AG04450 (cell line): ENCODE results near the gene ARMC12. TPM values are rescaled to one million over a fixed set of nuclear protein-coding genes. Genes with fewer than 3 reads are reported as not detected.

Experiments used
- CTCF ChIA-PET: fragments of 300-600, 350-600 bp; formaldehyde crosslinking; extraction: SDS; loops from one replicate; lab custom pipeline; 2022; ENCODE audit warnings: antibody characterized with exemption, inconsistent platforms; lab: Charles Lee
- POLR2A ChIA-PET: fragments of 350-600 bp; formaldehyde crosslinking; extraction: SDS; loops from one replicate; lab custom pipeline; 2021; ENCODE audit warnings: antibody characterized with exemption, inconsistent platforms; lab: Yijun Ruan, JAX
- DNase-seq: peaks from one replicate; pipeline ENCODE4 v3.0.0-alpha.2; 2011; ENCODE audit warnings: low read depth, low spot score
- H3K27ac ChIP-seq: one replicate; pipeline ENCODE4 v1.5.1; 2012; ENCODE audit warnings: low read depth, low read length, control low read depth
- H3K27me3 ChIP-seq: one replicate; pipeline ENCODE4 v1.6.0; 2012; ENCODE audit warnings: low read length; ENCODE audit not compliant: control insufficient read depth, insufficient read depth
- H3K4me3 ChIP-seq: 2 replicates; pipeline ENCODE4 v1.5.1; 2011; ENCODE audit warnings: mild to moderate bottlenecking, low read depth, low read length, control low read depth
- H3K9me3 ChIP-seq: 2 replicates; pipeline ENCODE4 v1.5.1; 2012; ENCODE audit warnings: low read length; ENCODE audit not compliant: control insufficient read depth, insufficient read depth
- CTCF ChIP-seq: IDR thresholded peaks from 2 replicates; pipeline ENCODE4 v1.5.1; 2011; ENCODE audit warnings: low read depth, low read length, control low read depth, inconsistent platforms
- polyA plus RNA-seq: library from polyadenylated mRNA; depleted of rRNA; stranded (reverse); fragments of >200 nt; gene quantifications from 2 replicates; pipeline ENCODE4 v1.2.3, GENCODE V29; 2011

ARMC12 gene
- polyA plus RNA-seq, 1 experiment: 0.53 TPM

GRCh38 chr6:35718911-35719381 lies 17.9 kb upstream of the ARMC12 start:
- POLR2A ChIA-PET: no interaction called here
- TF ChIP-seq CTCF: no peak
- CTCF ChIA-PET: no interaction called here
- Histone ChIP-seq H3K27ac (no peak overlapping the region), H3K4me3 (no peak overlapping the region), H3K9me3 (no peaks in the 10 kb centered on the region), H3K27me3 (no peaks in the 10 kb centered on the region)
- no peak for DNase-seq

GRCh38 chr6:35719404-35719829 lies 17.4 kb upstream of the ARMC12 start:
- peak overlapping the region; percentile 41; the same call in 1 of the 2 replicates for H3K4me3 ChIP-seq
- no peak for DNase-seq
- POLR2A ChIA-PET: interaction anchor here (0.6 kb wide), 1 partner anchor 13 kb away, joined by 4 read pairs; no protein-coding TSS in a partner anchor
- TF ChIP-seq CTCF: no peak
- no peak overlapping the region for H3K27ac ChIP-seq
- H3K9me3 ChIP-seq: no peaks in the 10 kb centered on the region
- CTCF ChIA-PET: no interaction called here
- no peaks in the 10 kb centered on the region for H3K27me3 ChIP-seq

DNA sequence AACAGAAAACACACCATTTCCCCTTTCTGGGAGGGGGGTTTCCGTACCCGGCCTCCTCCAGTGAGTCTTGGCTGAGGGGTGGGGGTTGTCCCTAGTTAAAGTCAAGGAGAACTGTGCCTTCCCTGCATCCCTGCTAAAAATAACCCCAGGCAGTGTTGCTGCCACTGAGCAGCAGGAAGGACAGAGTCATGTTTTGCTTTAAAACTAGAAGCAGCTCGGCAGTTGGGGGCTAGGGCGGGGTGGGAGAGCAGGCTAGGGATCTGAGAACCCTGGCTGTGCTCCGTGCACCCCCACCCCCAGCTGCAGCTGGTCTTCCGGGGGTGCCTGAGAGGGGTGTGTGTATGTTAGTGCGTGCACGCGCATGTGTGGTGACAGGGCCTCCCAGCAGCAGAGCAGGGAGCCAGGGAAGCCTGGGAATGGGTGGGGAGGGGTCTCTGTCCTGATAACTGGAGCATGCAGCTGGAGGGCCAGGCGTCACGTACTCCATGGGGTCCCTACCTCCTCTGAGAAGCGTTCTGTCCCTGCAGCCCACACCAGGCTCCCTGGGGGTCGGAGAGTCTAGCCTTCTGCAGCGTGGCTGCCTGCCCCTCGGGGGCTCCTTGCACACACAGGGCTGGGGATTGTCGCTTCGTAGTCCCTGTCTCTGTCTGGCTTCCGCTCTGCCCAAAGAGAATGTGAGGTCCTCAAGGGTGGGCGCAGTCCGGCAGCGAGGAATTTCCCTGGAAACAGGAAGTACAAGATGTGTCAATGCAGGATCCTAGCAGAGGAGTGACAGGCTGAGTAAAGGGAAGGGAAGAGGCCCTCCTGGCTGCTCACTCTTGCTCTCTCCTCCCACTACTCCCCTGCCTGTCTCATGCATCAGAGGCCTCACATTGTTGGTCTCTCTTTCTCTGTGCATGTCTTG lies 16.8 kb upstream of the ARMC12 start:
- TF ChIP-seq CTCF: no peak
- no peaks in the 10 kb centered on the region for H3K27me3 ChIP-seq
- no peak for DNase-seq
- POLR2A ChIA-PET: interaction anchor here (0.6 kb wide), 1 partner anchor 12 kb away, joined by 4 read pairs; no protein-coding TSS in a partner anchor
- peak overlapping the region; percentile 39 for H3K27ac ChIP-seq
- peak overlapping the region; percentile 41 for H3K4me3 ChIP-seq
- CTCF ChIA-PET: no interaction called here
- no peaks in the 10 kb centered on the region for H3K9me3 ChIP-seq

DNA sequence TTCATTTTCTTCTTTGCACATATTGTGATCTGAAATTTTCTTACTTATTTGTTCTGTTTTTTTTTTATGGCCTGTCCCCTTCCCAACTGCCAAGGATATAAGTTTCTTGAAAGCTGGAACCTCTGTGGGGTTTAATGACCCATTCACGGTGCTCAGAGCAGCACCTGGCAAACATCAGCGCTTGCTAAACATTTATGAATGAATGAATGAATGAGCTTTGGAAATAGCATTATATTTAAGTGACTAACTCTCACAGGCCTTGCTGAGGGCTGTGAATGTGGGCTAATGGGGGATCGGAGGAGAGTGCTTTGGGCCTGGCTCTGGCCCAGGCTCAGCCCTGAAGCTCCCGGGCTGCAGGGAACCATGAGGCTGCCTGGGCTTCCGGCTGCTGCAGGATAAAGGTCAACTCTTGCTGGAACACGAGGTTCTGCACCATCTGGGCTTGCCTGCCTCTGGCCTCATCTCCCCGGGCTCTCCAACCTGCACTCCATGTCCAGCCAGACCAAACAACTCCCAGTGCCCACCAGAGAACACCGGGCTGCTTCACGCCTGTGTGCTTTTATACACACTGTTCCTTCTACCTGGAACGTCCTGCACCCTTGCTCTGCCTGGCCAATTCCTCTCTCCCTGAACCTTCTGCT lies 14.6 kb upstream of the ARMC12 start:
- no peak for DNase-seq

More for the DNA sequence above, 14.6 kb upstream of the ARMC12 start:
- Histone ChIP-seq H3K27me3 (no peaks in the 10 kb centered on the region), H3K27ac (no peak overlapping the region), H3K4me3 (no peak overlapping the region), H3K9me3 (no peaks in the 10 kb centered on the region)
- ChIA-PET POLR2A (interaction anchor here (0.7 kb wide), 2 partner anchors 10 to 16 kb away, joined by 3 read pairs; no protein-coding TSS in a partner anchor), CTCF (no interaction called here)
- no peak for TF ChIP-seq CTCF
